CD4-positive, alpha-beta T cell (primary cell): Measurements from ENCODE around the gene DHCR24. TPM values are rescaled to one million over a fixed set of nuclear protein-coding genes. Genes with fewer than 3 reads are reported as not detected.

ENCODE experiments used
- ATAC-seq: fragments of 200-7000 bp; cut with Tn5 transposase; one replicate; pipeline ENCODE4 v1.10.0; 2022; ENCODE audit warnings: mild to moderate bottlenecking; ENCODE audit not compliant: poor library complexity
- CTCF ChIA-PET: fragments of 350-600 bp; sonication (Branson Sonifier 250); formaldehyde crosslinking; loops from one replicate; lab custom pipeline; 2021; ENCODE audit warnings: antibody characterized with exemption, inconsistent platforms; lab: Charles Lee
- POLR2A ChIA-PET: fragments of 350-600 bp; sonication (Branson Sonifier 250); formaldehyde crosslinking; loops from one replicate; lab custom pipeline; 2021; ENCODE audit warnings: antibody characterized with exemption, inconsistent platforms; lab: Charles Lee
- DNase-seq, 14 experiments: peaks; one replicate each; pipeline ENCODE4 v3.0.0-alpha.2; 2013 to 2020; ENCODE audit warnings: mixed read lengths in 2 of 14
- H3K27ac ChIP-seq, 2 donors: one replicate each; pipeline versions ENCODE4 v1.5.1 to v1.7.0; 2013; ENCODE audit warnings: low read length in 2 of 2, low read depth in 1 of 2, mild to moderate bottlenecking in 1 of 2
- H3K27me3 ChIP-seq, 2 experiments: 1 replicate in 1 of 2; 2 replicates in 1 of 2; pipeline versions ENCODE4 v1.6.1 to v1.7.0; 2013; ENCODE audit warnings: low read length in 2 of 2, control low read depth in 1 of 2, mild to moderate bottlenecking in 1 of 2, moderate library complexity in 1 of 2; ENCODE audit not compliant: insufficient read depth in 2 of 2, control insufficient read depth in 1 of 2
- H3K36me3 ChIP-seq: one replicate; pipeline ENCODE4 v1.6.1; 2013; ENCODE audit warnings: low read length, control low read depth; ENCODE audit not compliant: insufficient read depth
- H3K4me1 ChIP-seq: one replicate; pipeline ENCODE4 v1.6.1; 2013; ENCODE audit warnings: low read length, control low read depth; ENCODE audit not compliant: insufficient read depth
- H3K4me3 ChIP-seq: one replicate; pipeline ENCODE4 v1.5.1; 2013; ENCODE audit warnings: mild to moderate bottlenecking, low read length, moderate library complexity
- H3K9me3 ChIP-seq, 2 experiments: 1 replicate in 1 of 2; 2 replicates in 1 of 2; pipeline versions ENCODE4 v1.6.1 to v1.7.0; 2013; ENCODE audit warnings: low read length in 2 of 2, mild to moderate bottlenecking in 2 of 2, control low read depth in 1 of 2, moderate library complexity in 1 of 2; ENCODE audit not compliant: control insufficient read depth in 1 of 2, insufficient read depth in 1 of 2
- H3K27ac Mint-ChIP-seq: one replicate; pipeline ENCODE4 v1.8.0; 2020; ENCODE audit warnings: mixed read lengths
- H3K27me3 Mint-ChIP-seq: one replicate; pipeline ENCODE4 v1.8.0; 2021; ENCODE audit warnings: mixed read lengths
- H3K36me3 Mint-ChIP-seq: one replicate; pipeline ENCODE4 v1.8.0; 2021; ENCODE audit warnings: low read depth, mixed read lengths
- H3K4me1 Mint-ChIP-seq: one replicate; pipeline ENCODE4 v1.8.0; 2021; ENCODE audit warnings: low read depth, mixed read lengths
- H3K4me3 Mint-ChIP-seq: one replicate; pipeline ENCODE4 v1.8.0; 2020; ENCODE audit warnings: mild to moderate bottlenecking, mixed read lengths
- H3K9me3 Mint-ChIP-seq: one replicate; pipeline ENCODE4 v1.8.0; 2020; ENCODE audit warnings: mixed read lengths
- intact Hi-C, 2 experiments: fragments of 100-400 bp; cut with DNase I in 1 of 2; cut with micrococcal nuclease in 1 of 2; formaldehyde crosslinking; loops; one replicate each; pipeline versions ENCODE4 v1.15.1 to v1.9.0; 2023 to 2025; cut with DNase I, micrococcal nuclease
- total RNA-seq, 174 experiments: library from RNA in 2 of 174; stranded (reverse) in 2 of 174; gene quantifications; one replicate each; pipeline ENCODE4 v1.2.3 and lab custom pipeline; 2021 to 2026
- TF ChIP-seq, protein P1 (sequence below): fragments of 200-600 bp; IDR thresholded peaks from one replicate; pipeline ENCODE4 v1.8.0; 2022; ENCODE audit warnings: antibody characterized with exemption, mild to moderate bottlenecking

The DHCR24 gene
- total RNA-seq, 2 experiments from 2014 or later, result 0.34 to 0.55 TPM

- H3K36me3 Mint-ChIP-seq, result no peaks in the 10 kb centered on the region
- no peak overlapping the region for H3K27ac ChIP-seq
- no peak overlapping the region for H3K4me3 Mint-ChIP-seq
- peaks cover 7% of the 10 kb centered on the region for H3K36me3 ChIP-seq
- H3K9me3 Mint-ChIP-seq, result no peaks in the 10 kb centered on the region
- no peak overlapping the region for H3K4me3 ChIP-seq
- H3K27me3 Mint-ChIP-seq, result no peaks in the 10 kb centered on the region
- CTCF ChIA-PET, result no interaction called here
- POLR2A ChIA-PET, result no interaction called here
- intact Hi-C loops, result no loop called here
- no peak for ATAC-seq
- TF ChIP-seq, protein P1, sequence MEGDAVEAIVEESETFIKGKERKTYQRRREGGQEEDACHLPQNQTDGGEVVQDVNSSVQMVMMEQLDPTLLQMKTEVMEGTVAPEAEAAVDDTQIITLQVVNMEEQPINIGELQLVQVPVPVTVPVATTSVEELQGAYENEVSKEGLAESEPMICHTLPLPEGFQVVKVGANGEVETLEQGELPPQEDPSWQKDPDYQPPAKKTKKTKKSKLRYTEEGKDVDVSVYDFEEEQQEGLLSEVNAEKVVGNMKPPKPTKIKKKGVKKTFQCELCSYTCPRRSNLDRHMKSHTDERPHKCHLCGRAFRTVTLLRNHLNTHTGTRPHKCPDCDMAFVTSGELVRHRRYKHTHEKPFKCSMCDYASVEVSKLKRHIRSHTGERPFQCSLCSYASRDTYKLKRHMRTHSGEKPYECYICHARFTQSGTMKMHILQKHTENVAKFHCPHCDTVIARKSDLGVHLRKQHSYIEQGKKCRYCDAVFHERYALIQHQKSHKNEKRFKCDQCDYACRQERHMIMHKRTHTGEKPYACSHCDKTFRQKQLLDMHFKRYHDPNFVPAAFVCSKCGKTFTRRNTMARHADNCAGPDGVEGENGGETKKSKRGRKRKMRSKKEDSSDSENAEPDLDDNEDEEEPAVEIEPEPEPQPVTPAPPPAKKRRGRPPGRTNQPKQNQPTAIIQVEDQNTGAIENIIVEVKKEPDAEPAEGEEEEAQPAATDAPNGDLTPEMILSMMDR, result no peak
- no peaks in the 10 kb centered on the region for H3K4me1 ChIP-seq
- H3K9me3 ChIP-seq, result no peaks in the 10 kb centered on the region
- H3K27me3 ChIP-seq, result no peaks in the 10 kb centered on the region
- no peak overlapping the region for H3K27ac Mint-ChIP-seq
- no peak for DNase-seq
- H3K4me1 Mint-ChIP-seq, result no peaks in the 10 kb centered on the region
These were observed 27.1 kb downstream of the DHCR24 start for GRCh38 chr1:54859700-54860391.

DNA sequence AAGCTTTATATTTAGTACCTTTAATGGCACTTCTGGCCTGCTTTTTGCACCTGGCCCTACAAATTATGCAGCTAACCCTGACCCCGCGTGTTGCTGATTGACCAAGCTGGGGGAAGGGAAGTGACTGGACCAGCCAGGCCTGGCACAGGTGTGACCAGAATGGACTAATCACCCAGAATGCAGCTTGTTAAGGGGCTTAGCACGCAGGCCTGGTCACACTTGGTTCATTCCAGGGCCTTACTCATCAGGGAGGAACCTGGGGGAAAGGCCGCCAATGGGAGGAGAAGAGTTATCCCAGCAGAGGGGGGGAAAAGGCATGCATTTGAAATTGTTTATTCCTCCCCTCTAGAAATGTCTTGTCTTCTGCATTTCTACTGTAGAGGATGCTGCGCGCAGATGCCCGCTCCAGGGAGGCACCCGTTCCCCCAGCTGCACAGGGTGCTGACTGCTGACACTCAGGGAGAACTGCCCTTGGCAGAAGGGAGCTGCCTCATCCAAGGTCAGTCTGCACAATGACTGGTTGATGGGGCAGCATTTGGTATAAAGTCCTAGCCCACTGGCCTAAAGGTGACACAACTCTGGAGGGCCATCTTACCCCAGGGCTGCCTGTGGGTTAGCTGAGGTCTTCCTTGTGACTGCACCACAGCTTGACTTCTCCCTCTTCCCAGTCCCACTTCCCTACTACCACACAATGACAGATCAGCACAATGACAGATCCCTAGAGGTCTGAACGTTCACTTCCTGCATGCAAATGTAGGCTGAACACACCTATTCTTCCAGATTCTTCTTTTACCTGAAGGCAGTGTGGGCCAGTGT is 29.0 kb downstream of the DHCR24 start:
- Mint-ChIP-seq H3K27ac (no peak overlapping the region), H3K4me3 (no peak overlapping the region), H3K27me3 (no peaks in the 10 kb centered on the region), H3K36me3 (no peaks in the 10 kb centered on the region), H3K4me1 (no peaks in the 10 kb centered on the region), H3K9me3 (no peaks in the 10 kb centered on the region)
- TF ChIP-seq, protein P1, result no peak
- ChIA-PET POLR2A (no interaction called here), CTCF (no interaction called here)
- ATAC-seq (no peak), DNase-seq (no peak)
- Histone ChIP-seq H3K4me1 (no peaks in the 10 kb centered on the region), H3K27me3 (no peaks in the 10 kb centered on the region), H3K4me3 (no peak overlapping the region), H3K36me3 (peaks cover 7% of the 10 kb centered on the region), H3K9me3 (no peaks in the 10 kb centered on the region), H3K27ac (no peak overlapping the region)
- intact Hi-C loops, result no loop called here

- ChIA-PET POLR2A (no interaction called here), CTCF (no interaction called here)
- H3K27me3 ChIP-seq, result no peaks in the 10 kb centered on the region
- TF ChIP-seq, protein P1, result no peak
- Mint-ChIP-seq H3K9me3 (no peaks in the 10 kb centered on the region), H3K4me3 (no peak overlapping the region), H3K36me3 (no peaks in the 10 kb centered on the region), H3K27ac (no peak overlapping the region), H3K4me1 (no peaks in the 10 kb centered on the region), H3K27me3 (no peaks in the 10 kb centered on the region)
- H3K4me1 ChIP-seq, result no peaks in the 10 kb centered on the region
- ATAC-seq (no peak), DNase-seq (no peak)
- no peak overlapping the region for H3K4me3 ChIP-seq
- H3K36me3 ChIP-seq, result peaks cover 3% of the 10 kb centered on the region
- intact Hi-C loops, result no loop called here
- H3K9me3 ChIP-seq, result no peaks in the 10 kb centered on the region
- H3K27ac ChIP-seq, result no peak overlapping the region
These were observed 29.9 kb downstream of the DHCR24 start for GRCh38 chr1:54857141-54857540.
